GM18867 (cell line): ENCODE measurements around the gene ISG15.
"Not testable (repeated sequence)": the region's sequence is repeated elsewhere in the genome, so short reads cannot be mapped to it uniquely, and the experiment has no call there.

Source experiments
- ATAC-seq: cut with Tn5 transposase; IDR thresholded peaks from one replicate; pipeline ENCODE4 v1.9.1; 2021; ENCODE audit warnings: mild to moderate bottlenecking, moderate library complexity; ENCODE audit not compliant: unreplicated experiment

The ISG15 gene

DNA sequence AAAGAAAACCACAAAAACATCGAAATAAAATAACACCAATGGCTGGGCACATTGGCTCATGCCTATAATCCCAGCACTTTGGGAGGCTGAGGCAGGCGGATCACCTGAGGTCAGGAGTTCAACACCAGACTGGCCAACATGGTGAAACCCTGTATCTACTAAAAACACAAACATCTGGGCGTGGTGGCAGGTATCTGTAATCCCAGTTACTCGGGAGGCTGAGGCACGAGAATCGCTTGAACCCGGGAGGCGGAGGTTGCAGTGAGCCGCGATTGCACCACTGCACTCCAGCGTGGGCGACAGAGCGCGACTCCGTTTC, 44.4 kb downstream of the ISG15 start:
- not testable (repeated sequence) for ATAC-seq

DNA sequence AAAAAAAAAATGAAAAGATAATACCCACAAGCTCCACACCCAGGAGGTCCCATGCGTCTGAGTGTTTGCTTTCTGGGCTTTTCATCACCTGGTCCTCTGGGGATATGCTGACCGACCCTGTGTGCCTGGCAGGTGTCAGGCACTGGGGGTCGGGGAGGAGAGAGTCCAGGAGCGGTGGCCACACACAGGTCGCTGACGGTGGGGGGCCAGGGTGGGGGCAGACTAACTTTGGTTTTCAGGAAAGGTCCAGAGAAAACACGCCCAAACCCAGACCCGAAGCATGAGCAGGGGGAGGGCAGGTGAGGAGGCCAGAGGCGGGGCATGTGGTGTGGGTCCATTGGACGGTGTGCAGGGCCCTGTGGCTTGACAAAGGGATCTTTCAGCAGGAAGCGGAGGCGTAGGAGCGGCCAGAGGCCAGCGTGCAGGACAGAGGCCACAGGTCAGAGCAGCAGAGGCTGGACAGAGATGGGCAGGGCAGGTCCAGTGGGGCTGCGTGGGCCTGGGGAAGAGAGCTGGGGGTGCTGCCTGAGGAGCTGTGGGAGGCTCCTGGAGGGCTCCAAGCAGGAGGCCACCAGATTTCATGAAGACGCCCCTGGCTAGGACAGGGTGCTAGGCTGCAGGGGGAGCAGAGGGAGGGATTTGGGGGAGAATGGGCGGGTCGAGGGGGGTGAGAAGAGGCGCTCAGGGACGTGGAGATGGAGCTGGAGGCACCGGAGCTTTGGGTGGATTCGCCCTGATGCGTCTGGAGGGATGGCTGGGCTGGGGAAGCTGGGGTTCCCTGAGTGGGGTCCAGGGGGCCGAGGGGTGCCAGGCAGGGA, 45.0 kb downstream of the ISG15 start:
- ATAC-seq: no peak

DNA sequence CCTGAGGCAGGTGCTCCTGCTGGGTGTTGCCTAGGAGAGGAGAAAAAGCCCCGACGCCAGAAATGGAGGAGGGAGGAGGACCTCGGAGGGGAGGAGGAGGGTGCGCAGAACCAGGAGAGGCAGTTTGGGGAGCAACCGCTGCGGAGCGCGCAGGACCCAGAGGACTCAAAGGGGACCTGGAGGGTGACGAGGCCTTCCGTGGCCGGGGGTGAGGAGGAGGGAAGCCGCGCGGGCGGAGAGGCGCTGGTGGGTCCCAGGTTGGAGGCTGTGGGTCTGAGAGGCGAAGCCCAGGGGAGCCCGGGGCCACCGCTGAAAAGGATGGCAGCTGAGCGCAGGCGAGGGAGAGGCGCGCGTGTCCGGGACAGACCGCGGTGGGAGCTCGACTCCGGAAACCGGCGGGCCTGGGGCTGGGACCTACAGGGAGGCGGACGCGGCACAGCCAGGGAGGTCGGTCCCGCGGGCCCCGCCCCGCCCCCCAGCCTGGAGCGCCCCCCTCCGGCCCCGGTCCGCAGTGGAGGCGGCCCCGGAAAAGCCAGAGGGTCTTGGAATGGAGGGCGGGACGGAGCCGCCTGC, 45.7 kb downstream of the ISG15 start:
- peak; percentile 23 for ATAC-seq

DNA sequence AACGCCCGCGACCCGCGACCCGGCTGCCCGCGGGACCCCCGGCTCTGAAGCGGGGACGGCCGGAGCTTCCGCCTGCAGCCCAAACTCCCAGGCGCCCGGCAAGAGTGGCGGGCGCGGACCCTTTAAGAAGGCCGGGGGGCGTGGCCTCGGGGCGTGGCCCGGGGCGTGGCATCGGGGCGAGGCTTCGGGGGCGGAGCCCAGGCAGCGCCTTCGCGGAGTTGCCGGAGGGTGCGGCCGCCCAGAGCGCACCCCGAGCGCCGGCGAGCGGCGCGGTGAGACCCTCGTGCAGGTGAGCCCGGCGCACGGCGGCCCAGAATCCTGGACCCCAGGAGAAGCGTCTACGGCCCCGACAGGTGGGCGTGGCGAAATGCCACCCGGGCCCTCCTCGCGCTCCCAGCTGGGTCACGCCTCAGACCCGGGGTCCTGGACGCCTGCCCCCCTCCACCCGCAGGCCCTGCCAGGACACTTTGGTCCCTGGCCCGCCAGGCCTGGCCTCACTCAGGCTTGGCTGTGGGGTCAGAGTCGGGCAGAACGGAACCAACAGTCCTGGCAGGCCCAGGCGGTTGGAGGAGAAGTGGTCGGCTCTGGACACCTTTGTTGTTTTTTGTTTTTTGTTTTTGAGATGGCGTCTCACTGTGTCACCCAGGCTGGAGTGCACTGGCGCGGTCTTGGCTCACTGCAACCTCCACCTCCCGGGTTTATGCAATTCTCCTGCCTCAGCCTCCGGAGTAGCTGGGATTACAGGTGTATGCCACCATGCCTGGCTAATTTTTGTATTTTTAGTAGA, 46.4 kb downstream of the ISG15 start:
- ATAC-seq: peak; percentile 73

DNA sequence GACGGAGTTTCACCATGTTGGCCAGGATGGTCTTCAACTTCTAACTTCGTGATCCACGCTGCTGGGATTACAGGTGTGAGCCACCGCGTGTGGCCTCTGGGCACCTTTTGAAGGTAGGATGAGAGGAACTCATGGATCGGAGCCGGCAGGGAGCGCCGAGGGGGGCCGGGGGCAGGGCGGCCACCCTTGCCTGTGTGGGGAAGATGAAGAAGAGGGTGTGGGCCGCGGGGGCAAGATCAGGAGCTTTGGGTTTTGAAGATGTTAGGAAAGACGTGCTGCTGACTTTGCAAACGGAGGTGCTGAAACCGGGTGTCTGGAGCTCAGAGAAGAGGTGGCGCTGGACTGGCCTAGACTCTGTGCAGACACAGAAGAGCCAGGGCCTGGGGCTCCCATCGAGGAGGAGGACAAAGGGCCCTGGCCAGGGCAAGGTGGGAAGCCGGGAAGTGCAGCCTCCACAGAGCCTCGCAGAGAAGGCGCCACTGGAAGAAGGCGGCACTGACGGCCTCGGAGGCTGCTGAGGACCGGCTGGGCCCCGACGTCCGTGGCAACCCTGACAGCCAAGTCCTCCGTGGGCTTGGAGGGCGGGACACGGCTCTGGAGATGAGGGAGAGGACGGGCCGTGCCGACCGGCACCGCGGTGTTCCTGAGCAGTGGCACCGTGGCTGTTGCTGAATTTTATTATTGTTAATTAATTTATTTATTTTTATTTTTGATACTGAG, 47.1 kb downstream of the ISG15 start:
- ATAC-seq: no peak

DNA sequence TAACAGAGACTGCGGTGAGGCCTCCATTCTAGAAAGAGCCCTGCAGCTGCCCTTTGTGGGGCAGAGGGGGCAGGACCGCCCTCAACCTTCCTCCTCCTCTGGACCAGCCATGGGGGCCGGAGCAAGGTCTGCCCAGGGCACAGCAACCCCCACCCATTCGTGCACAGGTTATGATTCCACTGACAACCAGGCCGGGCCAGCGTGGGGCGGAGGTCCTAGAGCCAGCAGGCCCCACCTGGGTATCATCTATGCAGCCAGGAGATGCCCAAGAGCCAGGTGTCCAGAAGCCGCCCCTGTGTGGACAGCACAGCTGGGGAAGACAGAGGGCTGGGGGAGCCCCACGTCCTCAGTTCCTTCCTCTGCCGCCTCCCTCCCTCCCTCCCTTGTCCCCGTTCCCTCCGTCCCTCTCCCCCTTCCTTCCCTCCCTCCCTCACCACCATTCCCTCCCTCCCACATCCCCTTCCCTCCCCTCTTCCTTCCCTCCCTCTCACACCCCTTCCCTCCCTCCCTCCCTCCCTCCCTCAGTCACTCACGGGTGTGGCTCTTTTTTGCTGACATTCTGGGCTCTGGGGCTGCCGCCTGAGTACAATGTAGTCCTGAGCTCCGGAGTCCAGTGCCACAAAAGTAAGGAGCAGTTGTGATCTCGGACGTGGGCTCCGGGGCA, 48.5 kb downstream of the ISG15 start:
- ATAC-seq: no peak

DNA sequence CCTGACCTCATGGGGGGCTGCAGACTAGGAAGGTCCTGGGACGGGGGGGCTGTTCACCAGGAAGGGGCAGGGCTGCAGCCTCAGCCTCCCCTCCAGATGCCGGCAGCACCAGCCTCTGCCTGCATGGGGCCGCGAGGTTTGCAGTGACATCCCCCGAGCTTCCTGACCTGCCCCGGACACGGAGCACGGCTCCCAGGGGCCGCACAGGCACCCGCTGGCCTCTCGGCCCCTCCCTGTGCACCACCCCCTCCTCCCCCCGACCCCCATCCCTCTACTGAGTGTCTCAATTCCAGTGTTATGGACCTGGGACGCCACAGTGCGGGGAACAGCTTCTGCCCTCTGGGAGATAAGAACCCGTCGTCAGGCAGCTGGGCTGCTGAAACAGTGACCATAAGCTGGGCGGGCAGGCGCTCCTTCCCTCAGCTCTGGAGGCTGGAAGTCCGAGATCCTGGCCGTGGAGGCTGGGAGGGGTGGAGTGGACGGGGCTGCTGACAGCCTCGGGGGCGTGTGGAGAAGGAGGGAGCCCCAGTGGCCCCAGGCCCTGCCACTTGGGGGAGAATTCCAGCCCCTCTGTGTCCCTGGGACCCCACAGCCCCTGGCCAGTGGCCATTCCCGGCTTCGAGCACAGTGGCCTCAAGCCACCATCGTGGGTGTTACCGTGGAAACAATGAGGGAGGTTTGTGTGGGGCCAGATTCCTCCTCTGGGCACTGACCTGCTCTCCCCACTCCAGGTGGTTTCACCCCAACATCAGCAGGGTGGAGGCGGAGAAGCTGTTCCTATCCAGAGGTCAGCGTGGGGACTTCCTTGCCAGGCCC, 49.3 kb downstream of the ISG15 start:
- no peak for ATAC-seq

DNA sequence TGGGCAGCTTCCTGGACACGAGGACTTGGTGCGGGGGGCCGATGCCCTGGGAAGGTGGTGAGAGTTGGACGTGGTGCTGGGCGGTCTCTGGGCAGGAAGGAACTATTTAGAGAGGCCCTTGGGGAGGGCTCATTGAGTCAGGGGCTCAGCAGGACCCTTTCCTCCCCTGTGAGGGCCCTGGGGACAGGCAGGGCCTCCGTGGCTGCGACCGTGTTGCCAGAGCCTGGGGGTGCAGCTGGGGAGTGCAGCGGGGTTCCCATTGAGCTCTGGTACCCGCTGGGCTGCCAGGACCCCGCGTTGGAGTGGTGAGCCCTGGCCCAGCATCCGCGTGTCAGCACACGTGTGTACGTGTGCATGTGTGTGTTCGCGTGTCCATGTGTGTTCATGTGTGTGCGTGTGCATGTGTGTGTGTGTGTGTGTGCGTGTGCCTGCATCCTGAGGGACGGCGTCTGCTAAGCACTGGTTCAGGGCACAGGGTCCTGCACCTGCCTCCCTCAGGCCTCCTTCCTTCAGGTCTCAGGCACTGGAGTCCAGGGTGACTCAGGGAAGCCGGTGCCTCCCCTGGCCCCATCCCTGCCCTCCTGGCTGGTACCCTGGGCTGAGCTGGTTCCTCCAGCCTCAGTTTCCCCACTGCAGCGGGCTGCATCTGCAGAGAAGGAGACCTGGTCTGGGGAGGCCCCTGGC, 50.1 kb downstream of the ISG15 start:
- ATAC-seq: no peak
